Esophagus squamous epithelium (tissue), 5 donors: ENCODE measurements around the gene AP1S3. TPM values are rescaled to one million over a fixed set of nuclear protein-coding genes. Genes with fewer than 3 reads are reported as not detected.

Experiments used
- DNase-seq: peaks from one replicate; lab custom pipeline; 2025; lab: John Stamatoyannopoulos, UW
- H3K27ac ChIP-seq, 4 donors: fragments of 200-600 bp; sonication (generic); one replicate each; pipeline ENCODE4 v1.5.1; 2016 to 2019; ENCODE audit warnings: mild to moderate bottlenecking in 1 of 4
- H3K27me3 ChIP-seq, 4 donors: fragments of 200-600 bp; sonication (generic); 1 replicate in 3 of 4; 2 replicates in 1 of 4; pipeline versions ENCODE4 v1.5.1 to v1.6.0; 2017 to 2021; ENCODE audit warnings: antibody characterized with exemption in 1 of 4
- H3K36me3 ChIP-seq, 3 donors: fragments of 200-600 bp; sonication (generic); one replicate each; pipeline ENCODE4 v1.5.1; 2016 to 2019
- H3K4me1 ChIP-seq, 3 donors: fragments of 200-600 bp; sonication (generic); one replicate each; pipeline ENCODE4 v1.5.1; 2017 to 2019
- H3K4me3 ChIP-seq, 4 donors: fragments of 200-600 bp; sonication (generic); 1 replicate in 3 of 4; 2 replicates in 1 of 4; pipeline ENCODE4 v1.5.1; 2016 to 2019; ENCODE audit warnings: mild to moderate bottlenecking in 2 of 4, moderate library complexity in 1 of 4
- H3K9me3 ChIP-seq, 3 donors: fragments of 200-600 bp; sonication (generic); one replicate each; pipeline ENCODE4 v1.5.1; 2016 to 2019
- CTCF ChIP-seq, 6 experiments: fragments of 450-650 bp in 4 of 6; fragments of 200-600 bp in 2 of 6; sonication (generic) in 2 of 6; IDR thresholded peaks; one replicate each; pipeline ENCODE4 v1.5.1; 2016 to 2019; ENCODE audit warnings: antibody characterized with exemption in 6 of 6, mild to moderate bottlenecking in 4 of 6, moderate library complexity in 4 of 6
- POLR2A ChIP-seq, 4 donors: fragments of 450-650 bp; IDR thresholded peaks; one replicate each; pipeline ENCODE4 v1.6.1; 2017; ENCODE audit warnings: antibody characterized with exemption in 4 of 4, mild to moderate bottlenecking in 4 of 4, moderate library complexity in 3 of 4
- WGBS, 2 donors: methylation state at CpG; one replicate each; pipeline ENCODE4 v1.1.5; 2018; 5-methylcytosine and 5-hydroxymethylcytosine counted together
- intact Hi-C: fragments of 100-400 bp; cut with DNase I; formaldehyde crosslinking; loops from one replicate; pipeline ENCODE4 v1.15.0; 2022
- total RNA-seq, 4 donors: library from RNA; depleted of rRNA; stranded (reverse); fragments of >200 nt; gene quantifications; one replicate each; pipeline ENCODE4 v1.1.0, GENCODE V29; 2016
- donor health status: DM: yes; HTN: yes; CAD: no.

AP1S3 gene
- total RNA-seq, 4 donors from 2014 or later: 11.3 to 27.4 (median 15.6) TPM

GRCh38 chr2:223826995-223827394, 10.4 kb downstream of the AP1S3 start:
- WGBS, 2 donors: 48 to 60% methylated on average over 4 of the region's 4 CpGs
- H3K4me1 ChIP-seq: no peaks in the 10 kb centered on the region
- no peak overlapping the region for H3K4me3 ChIP-seq
- TF ChIP-seq POLR2A (IDR thresholded peaks at IDR 0.05) (no peak), CTCF (IDR thresholded peaks at IDR 0.05) (no peak)
- no peaks in the 10 kb centered on the region for H3K36me3 ChIP-seq
- H3K27ac ChIP-seq: no peak overlapping the region
- intact Hi-C loops: no loop called here
- H3K27me3 ChIP-seq: no peaks in the 10 kb centered on the region
- H3K9me3 ChIP-seq: no peaks in the 10 kb centered on the region
- no peak for DNase-seq

- TF ChIP-seq CTCF (IDR thresholded peaks at IDR 0.05) (no peak), POLR2A (IDR thresholded peaks at IDR 0.05) (no peak)
- Histone ChIP-seq H3K9me3 (no peaks in the 10 kb centered on the region), H3K4me1 (peaks cover 0 to 2% (median 0%) of the 10 kb centered on the region in 3 donors), H3K4me3 (no peak overlapping the region), H3K36me3 (no peaks in the 10 kb centered on the region), H3K27me3 (no peaks in the 10 kb centered on the region), H3K27ac (no peak overlapping the region)
- 90 to 98% methylated on average over 6 to 8 of the region's 8 CpGs for WGBS, 2 donors
- intact Hi-C loops: no loop called here
- no peak for DNase-seq
These were observed 13.1 kb downstream of the AP1S3 start for GRCh38 chr2:223824301-223824700.

GRCh38 chr2:223822818-223823217, 14.6 kb downstream of the AP1S3 start:
- Histone ChIP-seq H3K27ac (no peak overlapping the region), H3K4me3 (no peak overlapping the region), H3K9me3 (no peaks in the 10 kb centered on the region), H3K27me3 (no peaks in the 10 kb centered on the region), H3K4me1 (peaks cover 0 to 8% (median 0%) of the 10 kb centered on the region in 3 donors), H3K36me3 (no peaks in the 10 kb centered on the region)
- no peak for DNase-seq
- TF ChIP-seq POLR2A (IDR thresholded peaks at IDR 0.05) (no peak), CTCF (IDR thresholded peaks at IDR 0.05) (no peak)
- intact Hi-C loops: no loop called here

- peaks cover 0 to 17% (median 0%) of the 10 kb centered on the region in 3 donors for H3K4me1 ChIP-seq
- intact Hi-C loops: no loop called here
- 73 to 77% methylated on average over 2 of the region's 2 CpGs for WGBS, 2 donors
- no peak overlapping the region for H3K4me3 ChIP-seq
- no peak for DNase-seq
- H3K9me3 ChIP-seq: no peaks in the 10 kb centered on the region
- TF ChIP-seq CTCF (IDR thresholded peaks at IDR 0.05) (no peak), POLR2A (IDR thresholded peaks at IDR 0.05) (no peak)
- H3K27me3 ChIP-seq: no peaks in the 10 kb centered on the region
- no peak overlapping the region for H3K27ac ChIP-seq
- H3K36me3 ChIP-seq: no peaks in the 10 kb centered on the region
These were observed 16.8 kb downstream of the AP1S3 start for GRCh38 chr2:223820549-223820948.

- Histone ChIP-seq H3K36me3 (no peaks in the 10 kb centered on the region), H3K27ac (no peak overlapping the region), H3K4me3 (no peak overlapping the region), H3K27me3 (no peaks in the 10 kb centered on the region), H3K4me1 (peaks cover 0 to 23% (median 0%) of the 10 kb centered on the region in 3 donors), H3K9me3 (no peaks in the 10 kb centered on the region)
- TF ChIP-seq POLR2A (IDR thresholded peaks at IDR 0.05) (no peak), CTCF (IDR thresholded peaks at IDR 0.05) (no peak)
- DNase-seq: no peak
- intact Hi-C loops: no loop called here
- WGBS, 2 donors: 70 to 88% methylated on average over 3 of the region's 3 CpGs
These were observed 17.5 kb downstream of the AP1S3 start for GRCh38 chr2:223819891-223820290.
